K562 (cell line): Measurements from ENCODE around the gene ABCB9. TPM values are rescaled to one million over a fixed set of nuclear protein-coding genes. Genes with fewer than 3 reads are reported as not detected.
A peak's percentile ranks its signal among the peaks of the same experiment; 100 is the strongest.

Experiments used
- KAT2B ChIP-seq: IDR thresholded peaks from one replicate; pipeline ENCODE4 v1.6.1; 2012; ENCODE audit warnings: low read depth, mild to moderate bottlenecking, control low read depth, inconsistent platforms, low read length, moderate library complexity
- KDM5B ChIP-seq: fragments of 200-600 bp; sonication (generic); IDR thresholded peaks from 2 replicates; pipeline ENCODE4 v1.6.1; 2012; ENCODE audit warnings: low read depth, mild to moderate bottlenecking, moderate library complexity, low read length, control low read depth, inconsistent platforms; ENCODE audit not compliant: insufficient replicate concordance
- LARP7 ChIP-seq: fragments of 450-650 bp; IDR thresholded peaks from 2 replicates; pipeline ENCODE4 v1.6.1; 2016
- MAFF ChIP-seq: IDR thresholded peaks from 2 replicates; pipeline ENCODE4 v1.6.1; 2012; ENCODE audit warnings: low read length, improper control_type of control experiment
- NR4A1 ChIP-seq, 2 experiments: fragments of 250-450 bp in 1 of 2; fragments of 450-650 bp in 1 of 2; sonication (Bioruptor Pico) in 1 of 2; IDR thresholded peaks; 2 replicates each; pipeline versions ENCODE4 v1.4.0 to v1.6.1; 2016 to 2020; ENCODE audit warnings: mild to moderate bottlenecking in 2 of 2, missing compliant biosample characterization in 1 of 2, missing genetic modification characterization in 1 of 2, moderate library complexity in 1 of 2
- POLR2AphosphoS5 ChIP-seq: IDR thresholded peaks from 2 replicates; pipeline ENCODE4 v1.6.1; 2011; ENCODE audit warnings: mild to moderate bottlenecking, low read depth, low read length, moderate library complexity; ENCODE audit not compliant: control insufficient read depth, insufficient read depth
- POLR2G ChIP-seq: fragments of 200-400 bp; formaldehyde crosslinking; IDR thresholded peaks from 2 replicates; pipeline ENCODE4 v1.6.1; 2017; ENCODE audit warnings: low read depth, mild to moderate bottlenecking, antibody characterized with exemption, low read length, moderate library complexity
- POLR3A ChIP-seq: IDR thresholded peaks from 2 replicates; pipeline ENCODE4 v1.6.1; 2011; ENCODE audit warnings: borderline replicate concordance, mild to moderate bottlenecking, moderate library complexity; ENCODE audit not compliant: insufficient read length, insufficient read depth; ENCODE audit errors: extremely low read depth
- SP1 ChIP-seq: sonication (generic); formaldehyde crosslinking; IDR thresholded peaks from 2 replicates; pipeline ENCODE4 v1.8.1; 2022; ENCODE audit warnings: mild to moderate bottlenecking, missing genetic modification reagents
- TFAM ChIP-seq: fragments of 250-450 bp; sonication (Bioruptor Pico); conservative IDR thresholded peaks from 2 replicates; pipeline ENCODE4 v1.5.0; 2021; ENCODE audit warnings: mild to moderate bottlenecking, moderate library complexity
- polyA plus RNA-seq, 8 experiments: library from polyadenylated mRNA; depleted of rRNA in 4 of 8; stranded (reverse) in 5 of 8; unstranded in 3 of 8; fragments of >200 nt; fragmentation: Nextera tagmentation in 2 of 8; fragmentation: Illumina TruSeq in 1 of 8; extraction: Ambion mirVana in 2 of 8; extraction: Trizol in 1 of 8; gene quantifications; 2 replicates each; pipeline versions ENCODE4 v1.2.1 to v1.2.3, GENCODE V29; 2011 to 2014; ENCODE audit warnings: inconsistent platforms in 1 of 8, missing spikeins in 1 of 8
- total RNA-seq, 7 experiments: library from RNA; depleted of rRNA in 6 of 7; stranded (reverse); fragments of >200 nt in 6 of 7; fragmentation: Illumina TruSeq in 2 of 7; extraction: Trizol in 2 of 7; gene quantifications; 2 replicates each; pipeline versions ENCODE4 v1.2.1 to v1.2.3, GENCODE V29; 2011 to 2021; ENCODE audit warnings: low replicate concordance in 1 of 7
- TF ChIP-seq, protein P1 (sequence below): fragments of 250-450 bp; sonication (Bioruptor Pico); IDR thresholded peaks from 2 replicates; pipeline ENCODE4 v1.6.1; 2021; ENCODE audit warnings: mild to moderate bottlenecking
- TF ChIP-seq, protein P2 (sequence below): fragments of 450-650 bp; IDR thresholded peaks from 2 replicates; pipeline ENCODE4 v1.6.1; 2017; ENCODE audit warnings: antibody characterized with exemption, mild to moderate bottlenecking
- TF ChIP-seq, protein P3 (sequence below): sonication (generic); formaldehyde crosslinking; IDR thresholded peaks from 2 replicates; pipeline ENCODE4 v1.8.0; 2023; ENCODE audit warnings: mild to moderate bottlenecking, missing genetic modification reagents
- TF ChIP-seq, protein P4 (sequence below): sonication (generic); formaldehyde crosslinking; IDR thresholded peaks from 2 replicates; pipeline ENCODE4 v1.8.0; 2022; ENCODE audit warnings: mild to moderate bottlenecking, low read depth, missing genetic modification reagents
- TF ChIP-seq, protein P5 (sequence below): IDR thresholded peaks from 3 replicates; pipeline ENCODE4 v1.6.1; 2011; ENCODE audit warnings: borderline replicate concordance, mild to moderate bottlenecking, moderate library complexity; ENCODE audit not compliant: insufficient read length; ENCODE audit errors: extremely low read depth

ABCB9 gene
- total and polyA plus RNA-seq, 9 of the 15 experiments (the other 6 are each of a cell fraction or from before 2014, with no cell fraction given) = 0.20 to 12.6 (median 6.2) TPM

DNA sequence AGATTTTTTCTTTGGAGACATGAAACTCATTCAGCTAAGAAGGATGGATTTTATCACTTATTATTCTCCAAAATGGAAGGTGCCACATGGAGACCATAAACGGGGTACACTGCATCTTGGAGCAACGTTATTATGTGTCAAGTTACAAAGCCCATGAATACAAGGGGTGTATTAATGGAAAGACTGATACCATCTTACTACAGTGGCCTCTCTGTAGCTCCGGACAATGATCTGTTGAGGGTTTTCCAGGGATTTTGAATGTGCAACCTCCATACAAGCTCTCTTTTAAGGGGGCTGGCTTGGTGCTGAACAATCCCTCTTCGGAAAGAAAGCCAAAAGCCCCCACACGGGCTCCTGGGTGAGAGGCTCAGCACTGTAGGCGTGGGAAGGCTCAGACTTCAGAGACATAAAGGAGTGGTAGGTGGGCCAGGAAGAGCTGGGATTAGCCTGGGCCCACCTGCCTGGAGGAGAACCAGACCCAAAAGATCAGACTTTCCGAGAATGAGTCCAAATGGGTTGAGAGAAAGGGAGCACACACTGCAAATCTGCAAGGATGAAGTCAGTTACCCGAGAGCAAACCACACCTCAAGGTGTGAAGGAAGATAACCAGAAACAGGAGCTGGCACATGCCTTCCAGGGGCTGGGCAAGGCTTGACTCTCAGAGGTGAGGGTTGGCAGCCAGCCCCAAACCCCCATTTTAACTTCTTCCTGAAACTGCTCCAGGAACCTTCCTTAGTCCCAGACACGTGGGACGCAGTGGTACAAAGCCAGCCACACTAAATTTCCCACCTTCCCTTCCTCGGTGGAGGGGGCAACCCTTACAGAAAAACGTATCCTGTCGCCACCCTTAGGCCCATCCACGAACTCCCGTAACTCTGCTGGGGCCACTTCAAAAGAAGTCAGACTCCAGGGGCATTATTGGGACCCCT, 71.8 kb downstream of the ABCB9 start (continued):
- TF ChIP-seq POLR3A (no peak), POLR2AphosphoS5 (peak; percentile 70; the same call in 1 of the 2 replicates), TFAM (CRISPR knock-in tag) (no peak), KDM5B (peak; percentile 46), SP1 (CRISPR knock-in tag) (0 out of 2 replicates have a peak, but pooled peaks have one; percentile 39), MAFF (no peak), NR4A1 (CRISPR knock-in tag; IDR thresholded peaks at IDR 0.05) (no peak), NR4A1 (tag; IDR thresholded peaks at IDR 0.05) (no peak), LARP7 (no peak), KAT2B (no peak), POLR2G (no peak)
- TF ChIP-seq, protein P1, sequence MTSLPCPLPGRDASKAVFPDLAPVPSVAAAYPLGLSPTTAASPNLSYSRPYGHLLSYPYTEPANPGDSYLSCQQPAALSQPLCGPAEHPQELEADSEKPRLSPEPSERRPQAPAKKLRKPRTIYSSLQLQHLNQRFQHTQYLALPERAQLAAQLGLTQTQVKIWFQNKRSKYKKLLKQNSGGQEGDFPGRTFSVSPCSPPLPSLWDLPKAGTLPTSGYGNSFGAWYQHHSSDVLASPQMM (CRISPR knock-in tag) = no peak
- TF ChIP-seq, protein P2, sequence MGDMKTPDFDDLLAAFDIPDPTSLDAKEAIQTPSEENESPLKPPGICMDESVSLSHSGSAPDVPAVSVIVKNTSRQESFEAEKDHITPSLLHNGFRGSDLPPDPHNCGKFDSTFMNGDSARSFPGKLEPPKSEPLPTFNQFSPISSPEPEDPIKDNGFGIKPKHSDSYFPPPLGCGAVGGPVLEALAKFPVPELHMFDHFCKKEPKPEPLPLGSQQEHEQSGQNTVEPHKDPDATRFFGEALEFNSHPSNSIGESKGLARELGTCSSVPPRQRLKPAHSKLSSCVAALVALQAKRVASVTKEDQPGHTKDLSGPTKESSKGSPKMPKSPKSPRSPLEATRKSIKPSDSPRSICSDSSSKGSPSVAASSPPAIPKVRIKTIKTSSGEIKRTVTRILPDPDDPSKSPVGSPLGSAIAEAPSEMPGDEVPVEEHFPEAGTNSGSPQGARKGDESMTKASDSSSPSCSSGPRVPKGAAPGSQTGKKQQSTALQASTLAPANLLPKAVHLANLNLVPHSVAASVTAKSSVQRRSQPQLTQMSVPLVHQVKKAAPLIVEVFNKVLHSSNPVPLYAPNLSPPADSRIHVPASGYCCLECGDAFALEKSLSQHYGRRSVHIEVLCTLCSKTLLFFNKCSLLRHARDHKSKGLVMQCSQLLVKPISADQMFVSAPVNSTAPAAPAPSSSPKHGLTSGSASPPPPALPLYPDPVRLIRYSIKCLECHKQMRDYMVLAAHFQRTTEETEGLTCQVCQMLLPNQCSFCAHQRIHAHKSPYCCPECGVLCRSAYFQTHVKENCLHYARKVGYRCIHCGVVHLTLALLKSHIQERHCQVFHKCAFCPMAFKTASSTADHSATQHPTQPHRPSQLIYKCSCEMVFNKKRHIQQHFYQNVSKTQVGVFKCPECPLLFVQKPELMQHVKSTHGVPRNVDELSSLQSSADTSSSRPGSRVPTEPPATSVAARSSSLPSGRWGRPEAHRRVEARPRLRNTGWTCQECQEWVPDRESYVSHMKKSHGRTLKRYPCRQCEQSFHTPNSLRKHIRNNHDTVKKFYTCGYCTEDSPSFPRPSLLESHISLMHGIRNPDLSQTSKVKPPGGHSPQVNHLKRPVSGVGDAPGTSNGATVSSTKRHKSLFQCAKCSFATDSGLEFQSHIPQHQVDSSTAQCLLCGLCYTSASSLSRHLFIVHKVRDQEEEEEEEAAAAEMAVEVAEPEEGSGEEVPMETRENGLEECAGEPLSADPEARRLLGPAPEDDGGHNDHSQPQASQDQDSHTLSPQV = peak; percentile 82
- TF ChIP-seq, protein P3, sequence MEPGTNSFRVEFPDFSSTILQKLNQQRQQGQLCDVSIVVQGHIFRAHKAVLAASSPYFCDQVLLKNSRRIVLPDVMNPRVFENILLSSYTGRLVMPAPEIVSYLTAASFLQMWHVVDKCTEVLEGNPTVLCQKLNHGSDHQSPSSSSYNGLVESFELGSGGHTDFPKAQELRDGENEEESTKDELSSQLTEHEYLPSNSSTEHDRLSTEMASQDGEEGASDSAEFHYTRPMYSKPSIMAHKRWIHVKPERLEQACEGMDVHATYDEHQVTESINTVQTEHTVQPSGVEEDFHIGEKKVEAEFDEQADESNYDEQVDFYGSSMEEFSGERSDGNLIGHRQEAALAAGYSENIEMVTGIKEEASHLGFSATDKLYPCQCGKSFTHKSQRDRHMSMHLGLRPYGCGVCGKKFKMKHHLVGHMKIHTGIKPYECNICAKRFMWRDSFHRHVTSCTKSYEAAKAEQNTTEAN (CRISPR knock-in tag) = no peak
- TF ChIP-seq, protein P4, sequence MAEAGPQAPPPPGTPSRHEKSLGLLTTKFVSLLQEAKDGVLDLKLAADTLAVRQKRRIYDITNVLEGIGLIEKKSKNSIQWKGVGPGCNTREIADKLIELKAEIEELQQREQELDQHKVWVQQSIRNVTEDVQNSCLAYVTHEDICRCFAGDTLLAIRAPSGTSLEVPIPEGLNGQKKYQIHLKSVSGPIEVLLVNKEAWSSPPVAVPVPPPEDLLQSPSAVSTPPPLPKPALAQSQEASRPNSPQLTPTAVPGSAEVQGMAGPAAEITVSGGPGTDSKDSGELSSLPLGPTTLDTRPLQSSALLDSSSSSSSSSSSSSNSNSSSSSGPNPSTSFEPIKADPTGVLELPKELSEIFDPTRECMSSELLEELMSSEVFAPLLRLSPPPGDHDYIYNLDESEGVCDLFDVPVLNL (CRISPR knock-in tag) = no peak
- TF ChIP-seq, protein P5, sequence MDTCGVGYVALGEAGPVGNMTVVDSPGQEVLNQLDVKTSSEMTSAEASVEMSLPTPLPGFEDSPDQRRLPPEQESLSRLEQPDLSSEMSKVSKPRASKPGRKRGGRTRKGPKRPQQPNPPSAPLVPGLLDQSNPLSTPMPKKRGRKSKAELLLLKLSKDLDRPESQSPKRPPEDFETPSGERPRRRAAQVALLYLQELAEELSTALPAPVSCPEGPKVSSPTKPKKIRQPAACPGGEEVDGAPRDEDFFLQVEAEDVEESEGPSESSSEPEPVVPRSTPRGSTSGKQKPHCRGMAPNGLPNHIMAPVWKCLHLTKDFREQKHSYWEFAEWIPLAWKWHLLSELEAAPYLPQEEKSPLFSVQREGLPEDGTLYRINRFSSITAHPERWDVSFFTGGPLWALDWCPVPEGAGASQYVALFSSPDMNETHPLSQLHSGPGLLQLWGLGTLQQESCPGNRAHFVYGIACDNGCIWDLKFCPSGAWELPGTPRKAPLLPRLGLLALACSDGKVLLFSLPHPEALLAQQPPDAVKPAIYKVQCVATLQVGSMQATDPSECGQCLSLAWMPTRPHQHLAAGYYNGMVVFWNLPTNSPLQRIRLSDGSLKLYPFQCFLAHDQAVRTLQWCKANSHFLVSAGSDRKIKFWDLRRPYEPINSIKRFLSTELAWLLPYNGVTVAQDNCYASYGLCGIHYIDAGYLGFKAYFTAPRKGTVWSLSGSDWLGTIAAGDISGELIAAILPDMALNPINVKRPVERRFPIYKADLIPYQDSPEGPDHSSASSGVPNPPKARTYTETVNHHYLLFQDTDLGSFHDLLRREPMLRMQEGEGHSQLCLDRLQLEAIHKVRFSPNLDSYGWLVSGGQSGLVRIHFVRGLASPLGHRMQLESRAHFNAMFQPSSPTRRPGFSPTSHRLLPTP = no peak
